HG03575 (cell line): Measurements from ENCODE around the gene GTF2IRD1.
"Not testable (repeated sequence)": the region's sequence is repeated elsewhere in the genome, so short reads cannot be mapped to it uniquely, and the experiment has no call there.

Experiments used
- ATAC-seq: cut with Tn5 transposase; IDR thresholded peaks from one replicate; pipeline ENCODE4 v1.9.1; 2021; ENCODE audit not compliant: unreplicated experiment, insufficient number of reproducible peaks, low FRiP score; ENCODE audit errors: extremely low read depth

The GTF2IRD1 gene

GRCh38 chr7:74483402-74484336, 30.0 kb downstream of the GTF2IRD1 start:
- no peak for ATAC-seq

- ATAC-seq: no peak
These were observed 31.9 kb downstream of the GTF2IRD1 start for GRCh38 chr7:74485611-74486010.

DNA sequence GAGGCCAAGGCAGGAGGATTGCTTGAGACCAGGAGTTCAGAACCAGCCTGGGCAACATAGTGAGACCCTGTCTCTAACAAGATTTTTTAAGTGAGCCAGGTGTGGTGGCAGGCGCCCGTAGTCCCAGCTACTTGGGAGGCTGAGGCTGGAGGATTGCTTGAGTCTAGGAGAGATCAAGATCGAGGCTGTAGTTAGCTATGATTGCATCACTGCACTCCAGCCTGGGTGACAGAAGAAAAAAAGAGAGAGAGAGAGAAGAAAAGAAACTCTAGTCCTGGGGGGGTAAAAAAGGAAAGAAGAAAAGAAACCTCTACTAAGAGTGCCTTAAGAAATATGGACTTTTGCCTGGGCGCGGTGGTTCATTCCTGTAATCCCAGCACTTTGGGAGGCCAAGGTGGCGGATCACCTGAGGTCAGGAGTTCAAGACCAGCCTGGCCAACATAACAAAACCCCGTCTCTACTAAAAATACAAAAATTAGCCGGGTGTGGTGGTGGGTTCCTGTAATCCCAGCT, 34.9 kb downstream of the GTF2IRD1 start:
- not testable (repeated sequence) for ATAC-seq

DNA sequence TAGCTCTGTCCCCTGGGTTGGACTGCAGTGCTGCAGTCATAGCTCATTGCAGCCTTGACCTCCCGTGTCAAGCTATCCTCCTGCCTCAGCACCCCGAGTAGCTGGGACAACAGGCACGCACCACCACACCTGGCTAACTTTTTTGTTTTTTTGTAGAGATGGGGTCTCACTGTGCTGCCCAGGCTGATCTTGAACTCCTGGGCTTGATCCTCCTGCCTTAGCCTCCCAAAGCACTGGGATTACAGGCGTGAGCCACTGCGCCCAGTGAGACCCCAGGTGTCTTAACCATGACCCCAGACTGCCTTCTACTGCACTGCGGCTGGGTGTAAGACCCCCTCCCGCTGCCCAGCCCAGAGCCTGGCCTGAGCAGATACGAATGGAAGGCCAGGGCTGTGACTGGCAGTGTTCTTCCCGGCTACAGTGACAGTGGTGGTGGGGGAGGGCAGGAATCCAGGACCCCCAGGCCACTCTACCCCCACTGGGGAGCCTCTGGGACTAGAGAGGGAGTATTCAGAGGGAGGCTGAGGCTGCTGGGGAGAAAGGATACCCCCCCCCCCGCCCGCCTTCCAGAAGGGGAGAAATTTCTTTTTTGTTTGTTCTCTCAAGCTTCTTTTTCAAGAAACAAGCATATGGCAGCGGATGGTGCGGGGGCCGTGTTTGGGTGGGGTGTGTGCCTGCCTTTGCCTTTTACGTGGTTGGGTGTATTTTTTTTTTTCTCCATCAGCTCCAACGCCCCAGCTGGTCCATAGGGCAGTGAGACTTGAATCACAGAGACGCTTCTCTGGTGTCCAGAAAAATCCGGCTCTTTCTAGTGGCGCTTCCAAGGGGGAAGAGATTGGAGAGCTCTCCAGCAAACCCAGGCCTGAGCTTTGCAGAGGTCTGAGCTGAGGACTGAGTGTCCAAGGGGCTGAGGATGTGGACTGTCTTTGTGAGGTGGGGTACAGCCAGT, 36.6 kb downstream of the GTF2IRD1 start:
- ATAC-seq: no peak

GRCh38 chr7:74491490-74491889, 37.8 kb downstream of the GTF2IRD1 start:
- not testable (repeated sequence) for ATAC-seq

- ATAC-seq: no peak
These were observed 39.6 kb downstream of the GTF2IRD1 start for GRCh38 chr7:74493295-74493694.

DNA sequence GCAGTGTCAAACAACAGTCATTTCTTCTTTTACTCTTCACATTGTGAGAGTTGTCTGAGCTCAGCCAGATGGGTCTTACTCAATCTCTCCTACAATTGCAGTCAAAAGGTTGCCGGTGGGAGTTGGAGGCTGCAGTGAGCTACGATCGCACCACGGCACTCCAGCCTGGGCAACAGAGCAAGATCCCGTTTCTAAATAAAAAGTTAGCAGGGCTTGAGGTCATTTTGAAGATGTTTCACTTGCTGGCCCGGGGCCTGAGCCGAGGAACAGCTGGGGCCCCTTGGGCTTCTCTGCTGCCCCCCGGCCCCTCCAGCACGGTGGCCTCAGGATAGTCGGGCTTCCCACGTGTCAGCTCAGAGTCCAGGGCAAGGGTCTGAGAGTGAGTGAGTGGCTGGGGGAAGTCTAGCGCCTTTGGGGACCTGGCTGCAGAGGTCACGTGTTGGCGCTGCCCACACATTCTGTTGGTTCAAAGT, 40.4 kb downstream of the GTF2IRD1 start:
- no peak for ATAC-seq

GRCh38 chr7:74495112-74496086, 41.7 kb downstream of the GTF2IRD1 start:
- no peak for ATAC-seq

- no peak for ATAC-seq
These were observed 42.6 kb downstream of the GTF2IRD1 start for GRCh38 chr7:74496272-74496671.

GRCh38 chr7:74496773-74497172, 43.1 kb downstream of the GTF2IRD1 start:
- not testable (repeated sequence) for ATAC-seq

GRCh38 chr7:74498354-74498753, 44.6 kb downstream of the GTF2IRD1 start:
- ATAC-seq: no peak

DNA sequence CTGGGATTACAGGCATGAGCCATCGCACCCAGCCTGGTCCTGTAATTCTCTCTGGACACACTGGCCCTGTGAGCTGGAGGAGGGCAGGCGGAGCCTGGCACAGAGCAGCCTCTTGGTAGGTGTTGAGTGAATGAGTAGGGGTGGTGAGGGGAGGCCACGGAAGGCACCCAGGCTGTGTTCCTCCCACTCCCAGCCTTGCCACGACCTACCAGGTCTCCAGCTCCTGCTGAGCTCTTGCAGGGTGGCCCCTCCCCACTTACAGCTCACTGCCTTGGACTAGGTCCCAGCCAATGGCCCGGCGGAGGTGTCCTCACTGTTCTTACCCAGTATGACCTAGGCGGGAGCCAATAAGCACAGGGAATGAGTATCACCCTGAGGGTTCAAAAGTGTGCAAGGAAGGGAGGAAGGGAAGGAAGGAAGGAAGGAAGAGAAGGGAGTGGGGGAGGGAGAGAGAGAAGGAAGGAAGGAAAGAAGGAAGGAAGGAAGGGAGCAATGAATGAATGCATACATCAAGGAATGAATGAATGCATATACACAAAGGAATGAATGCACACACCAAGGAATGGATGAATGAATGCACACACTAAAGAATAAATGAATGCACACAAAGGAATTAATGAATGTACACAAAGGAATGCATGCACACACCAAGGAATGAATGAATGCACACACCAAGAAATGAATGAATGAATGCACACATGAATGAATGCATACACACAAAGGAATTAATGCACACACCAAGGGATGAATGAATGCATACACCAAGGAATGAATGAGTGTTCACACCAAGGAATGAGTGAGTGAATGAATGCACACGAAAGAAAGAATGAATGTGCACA, 45.5 kb downstream of the GTF2IRD1 start:
- no peak for ATAC-seq

DNA sequence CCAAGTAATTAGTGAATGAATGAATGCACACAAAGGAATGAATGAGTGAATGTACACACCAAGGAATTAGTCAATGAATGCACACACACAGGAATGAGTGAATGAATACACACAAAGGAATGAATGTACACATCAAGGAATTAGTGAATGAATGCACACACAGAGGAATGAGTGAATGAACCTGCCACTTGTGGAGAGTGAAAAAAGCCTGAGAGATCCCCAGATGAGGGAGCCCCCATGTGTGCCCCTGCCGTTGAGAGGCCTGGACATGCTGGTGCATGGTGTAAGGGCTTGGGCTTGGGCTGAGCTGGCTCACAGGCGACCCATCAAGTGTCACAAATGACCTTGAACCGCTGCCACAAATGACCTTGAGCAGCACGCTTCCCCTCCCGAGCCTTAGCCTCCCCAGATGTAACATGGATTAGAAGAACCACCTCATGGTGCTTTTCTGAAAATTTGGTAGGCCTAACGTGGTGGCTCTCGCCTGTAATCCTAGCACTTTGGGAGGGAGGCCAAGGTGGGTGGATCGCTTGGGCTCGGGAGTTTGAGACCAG, 46.2 kb downstream of the GTF2IRD1 start:
- no peak for ATAC-seq

- no peak for ATAC-seq
These were observed 47.6 kb downstream of the GTF2IRD1 start for GRCh38 chr7:74501298-74501697.

- no peak for ATAC-seq
These were observed 48.6 kb downstream of the GTF2IRD1 start for GRCh38 chr7:74502216-74502891.

DNA sequence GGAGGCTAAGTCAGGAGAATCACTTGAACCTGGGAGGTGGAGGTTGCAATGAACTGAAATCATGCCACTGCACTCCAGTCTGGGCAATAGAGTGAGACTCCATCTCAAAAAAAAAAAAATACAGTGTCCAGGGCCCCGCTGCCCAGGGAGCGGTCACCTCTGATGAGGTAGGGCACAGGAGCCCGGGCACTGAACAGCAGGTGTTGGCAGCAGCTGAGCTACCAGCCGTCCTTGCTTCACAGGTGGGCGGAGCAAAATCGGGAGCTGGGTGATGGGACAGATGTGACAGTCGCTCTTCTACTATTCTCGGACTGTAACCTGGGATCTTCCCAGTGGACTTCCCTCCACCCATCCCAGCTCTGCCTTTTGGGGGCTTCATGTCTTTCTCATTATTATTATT, 49.4 kb downstream of the GTF2IRD1 start:
- no peak for ATAC-seq

DNA sequence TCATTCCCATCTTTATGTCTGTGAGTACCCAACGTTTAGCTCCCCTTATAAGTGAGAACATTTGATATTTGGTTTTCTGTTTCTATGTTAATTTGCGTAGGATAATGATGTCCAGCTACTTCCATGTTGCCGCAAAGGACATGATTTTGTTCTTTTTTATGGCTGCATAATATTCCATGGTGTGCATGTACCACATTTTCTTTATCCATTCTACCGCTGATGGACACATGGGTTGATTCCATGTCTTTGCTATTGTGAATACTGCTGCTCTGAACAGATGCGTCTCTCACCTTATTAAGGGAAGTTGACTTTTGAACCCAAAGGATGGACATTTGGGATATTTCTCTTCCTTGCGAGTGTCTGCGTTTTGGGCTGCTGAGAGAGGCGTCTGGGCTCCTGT, 50.2 kb downstream of the GTF2IRD1 start:
- ATAC-seq: no peak
